Measurements from ENCODE around the gene GSN.
A peak's percentile ranks its signal among the peaks of the same experiment; 100 is the strongest.
"Not testable (repeated sequence)": the region's sequence is repeated elsewhere in the genome, so short reads cannot be mapped to it uniquely, and the experiment has no call there.

GSN gene

DNA sequence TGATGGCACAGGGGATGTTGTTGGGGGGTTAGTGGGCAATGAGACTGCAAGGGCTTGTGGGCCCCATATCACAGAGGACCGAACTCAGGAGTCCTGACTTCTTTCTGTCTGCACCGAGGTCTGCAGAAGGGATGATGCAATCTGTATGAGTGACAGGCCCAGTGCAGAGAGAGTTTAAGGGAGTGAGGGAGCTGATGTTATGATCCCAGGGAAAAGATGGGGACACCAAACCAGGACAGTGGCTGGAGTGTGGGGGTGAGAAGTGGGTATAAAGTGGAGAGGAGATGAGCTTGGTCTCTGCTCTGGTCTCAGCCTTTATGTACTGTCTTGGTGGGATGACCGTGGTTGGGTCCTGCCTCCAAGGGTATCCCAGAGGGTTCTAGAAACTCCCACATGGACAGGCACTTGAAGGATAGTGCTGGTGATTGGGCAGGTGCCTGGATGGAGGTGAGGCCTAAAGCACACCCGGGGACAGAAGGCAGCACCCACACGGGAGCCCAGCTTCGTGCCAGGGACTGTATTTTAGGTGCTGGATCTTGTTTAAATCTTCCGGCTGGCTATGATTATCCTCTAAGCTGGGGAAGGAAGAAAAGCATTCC is 21.9 kb downstream of the GSN start:
- no peak for DNase-seq

DNA sequence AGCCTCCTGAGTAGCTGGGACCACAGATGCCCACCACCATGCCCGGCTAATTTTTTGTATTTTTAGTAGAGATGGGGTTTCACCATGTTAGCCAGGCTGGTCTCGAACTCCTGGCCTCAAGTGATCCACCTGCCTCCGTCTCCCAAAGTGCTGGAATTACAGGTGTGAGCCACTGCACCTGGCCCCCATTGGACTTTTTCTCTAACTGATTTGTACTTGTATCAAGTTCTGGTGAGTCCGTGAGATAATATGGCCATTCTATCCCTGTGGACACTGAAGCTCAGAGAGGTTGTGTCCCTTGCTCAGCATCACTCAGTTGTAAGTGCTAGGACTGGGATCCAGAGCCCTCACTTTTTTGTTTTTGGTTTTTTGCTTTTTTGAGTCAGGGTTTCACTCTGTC is 23.6 kb downstream of the GSN start:
- not testable (repeated sequence) for DNase-seq

DNA sequence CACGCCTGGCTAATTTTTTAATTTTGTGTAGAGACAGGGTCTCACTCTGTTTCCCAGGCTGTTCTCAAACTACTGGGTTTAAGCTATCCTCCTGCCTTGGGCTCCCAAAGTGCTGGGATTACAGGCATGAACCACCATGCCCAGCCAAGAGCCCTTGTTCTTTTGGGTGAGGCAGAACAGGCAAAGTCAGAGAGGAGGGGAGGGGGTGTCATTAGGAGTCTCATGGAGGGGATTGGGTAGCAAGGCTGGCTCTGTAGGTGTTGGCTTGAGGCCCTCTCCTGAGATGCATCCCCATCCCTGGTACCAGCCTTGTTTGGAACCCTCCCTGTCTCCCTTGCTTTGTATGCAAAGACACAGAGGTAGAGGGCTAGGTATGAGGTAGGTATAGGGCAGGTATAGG is 24.1 kb downstream of the GSN start:
- no peak for DNase-seq

DNA sequence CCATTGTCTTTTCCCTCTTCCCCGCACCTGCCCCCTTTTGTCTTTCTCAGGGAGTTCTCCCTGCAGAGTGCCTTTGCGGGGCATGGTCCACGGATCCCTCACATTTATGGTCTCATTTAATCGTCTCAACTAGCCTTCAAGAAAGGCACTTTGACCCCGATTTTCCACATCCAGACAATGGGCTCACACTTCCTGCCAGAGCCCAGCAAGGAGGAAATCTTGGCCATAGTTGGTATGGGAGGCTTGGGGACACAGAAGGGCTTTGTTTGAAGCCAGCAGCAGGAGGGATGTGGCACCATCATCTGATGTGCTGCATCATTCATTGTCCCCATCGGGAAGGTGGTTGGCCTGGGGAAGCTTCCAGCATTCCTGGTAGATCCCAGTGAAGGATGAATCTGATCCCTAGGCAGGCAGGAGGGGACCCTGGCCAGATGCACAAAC is 24.9 kb downstream of the GSN start:
- no peak for DNase-seq

DNA sequence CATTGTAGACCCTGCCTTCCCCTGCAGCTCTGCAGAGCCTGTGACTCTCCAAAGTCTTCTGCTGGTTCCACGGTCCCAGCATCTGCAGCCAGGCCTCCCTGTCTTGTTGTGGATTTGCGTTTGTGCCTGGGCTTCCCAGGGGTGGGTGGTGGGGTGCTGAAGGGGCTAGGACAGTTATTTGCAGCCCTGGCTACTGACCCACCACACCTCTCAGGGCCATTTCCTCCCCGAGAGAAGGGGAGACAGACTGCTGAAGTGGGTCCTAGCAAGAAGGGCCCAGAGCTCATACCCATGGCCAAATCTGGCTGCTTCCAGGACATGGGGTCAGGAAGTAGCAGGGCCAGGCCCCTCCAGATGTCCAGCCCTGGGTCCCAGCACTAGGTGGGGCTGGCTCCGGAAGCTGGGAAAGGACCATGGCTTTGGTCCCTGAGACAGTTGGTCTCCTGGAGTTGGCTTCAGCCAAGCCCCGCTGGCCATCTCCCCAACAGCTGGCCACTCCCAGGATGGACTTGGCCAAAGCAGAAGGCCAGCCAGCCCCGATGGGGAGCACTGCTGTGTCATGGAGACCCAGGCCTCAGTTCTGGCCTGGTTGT is 26.3 kb downstream of the GSN start:
- no peak for DNase-seq

DNA sequence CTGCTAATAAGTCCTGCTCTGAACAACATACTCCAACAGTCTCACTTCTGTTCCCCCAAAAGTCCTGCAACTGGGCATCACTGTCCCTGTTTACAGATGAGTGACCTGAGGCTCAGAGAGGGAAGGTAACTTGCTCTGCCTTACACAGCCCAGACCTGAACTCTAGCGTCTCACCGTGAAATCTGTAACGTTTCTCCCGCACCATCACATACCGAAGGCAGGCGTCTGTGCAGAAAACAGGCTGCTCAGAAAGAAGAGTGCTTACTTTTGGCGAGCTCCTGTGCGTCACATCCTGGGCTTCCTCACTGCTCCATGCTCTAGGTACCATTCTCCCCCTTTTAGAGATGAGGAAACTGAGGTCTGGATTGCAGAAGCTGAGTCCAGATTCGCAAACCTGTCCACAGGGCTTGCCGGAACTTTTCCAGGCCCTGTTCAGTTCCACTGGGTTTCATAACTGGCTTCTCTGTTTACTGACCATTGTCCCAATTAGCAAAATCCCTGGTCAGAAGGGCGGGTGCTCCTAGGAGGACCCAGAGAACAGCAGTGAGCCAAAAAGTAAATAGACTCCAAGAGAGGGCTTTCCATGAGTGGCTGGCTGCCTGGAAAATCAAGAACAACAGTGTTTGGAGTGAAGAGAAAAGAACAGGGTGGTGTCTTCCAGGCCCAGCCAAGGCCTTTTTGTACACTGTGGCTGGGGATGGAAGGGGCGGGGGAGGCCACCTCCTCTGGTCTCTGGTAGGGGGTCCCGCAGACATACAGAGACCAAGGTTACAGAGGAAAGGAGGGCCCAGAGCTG is 27.1 kb downstream of the GSN start:
- no peak for DNase-seq

DNA sequence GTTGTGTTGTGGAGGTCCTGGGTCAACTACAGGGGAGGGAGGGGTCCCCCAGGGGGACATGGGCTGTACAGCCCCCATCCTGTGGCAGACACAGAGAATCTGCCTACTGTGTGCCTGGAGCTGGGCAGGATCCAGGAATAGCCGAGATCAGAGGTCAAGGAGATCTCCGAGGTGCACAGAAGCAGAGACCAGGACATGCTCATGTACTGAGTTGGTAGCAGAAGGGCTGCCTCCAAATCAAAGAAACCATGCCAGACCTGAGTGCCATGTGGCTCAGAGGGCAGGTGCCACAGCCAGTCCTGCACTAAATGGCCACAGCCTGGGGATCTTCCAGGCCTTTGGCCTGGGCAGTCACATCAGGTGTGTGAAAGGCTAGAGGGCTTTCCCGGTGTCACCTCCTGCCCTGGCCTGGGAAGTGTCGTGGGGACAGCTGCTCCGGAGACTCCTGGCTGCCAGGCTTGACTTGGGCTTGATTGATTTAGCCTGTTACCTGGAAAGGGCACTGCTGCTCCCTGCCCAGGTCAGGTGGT is 27.8 kb downstream of the GSN start:
- DNase-seq: no peak

DNA sequence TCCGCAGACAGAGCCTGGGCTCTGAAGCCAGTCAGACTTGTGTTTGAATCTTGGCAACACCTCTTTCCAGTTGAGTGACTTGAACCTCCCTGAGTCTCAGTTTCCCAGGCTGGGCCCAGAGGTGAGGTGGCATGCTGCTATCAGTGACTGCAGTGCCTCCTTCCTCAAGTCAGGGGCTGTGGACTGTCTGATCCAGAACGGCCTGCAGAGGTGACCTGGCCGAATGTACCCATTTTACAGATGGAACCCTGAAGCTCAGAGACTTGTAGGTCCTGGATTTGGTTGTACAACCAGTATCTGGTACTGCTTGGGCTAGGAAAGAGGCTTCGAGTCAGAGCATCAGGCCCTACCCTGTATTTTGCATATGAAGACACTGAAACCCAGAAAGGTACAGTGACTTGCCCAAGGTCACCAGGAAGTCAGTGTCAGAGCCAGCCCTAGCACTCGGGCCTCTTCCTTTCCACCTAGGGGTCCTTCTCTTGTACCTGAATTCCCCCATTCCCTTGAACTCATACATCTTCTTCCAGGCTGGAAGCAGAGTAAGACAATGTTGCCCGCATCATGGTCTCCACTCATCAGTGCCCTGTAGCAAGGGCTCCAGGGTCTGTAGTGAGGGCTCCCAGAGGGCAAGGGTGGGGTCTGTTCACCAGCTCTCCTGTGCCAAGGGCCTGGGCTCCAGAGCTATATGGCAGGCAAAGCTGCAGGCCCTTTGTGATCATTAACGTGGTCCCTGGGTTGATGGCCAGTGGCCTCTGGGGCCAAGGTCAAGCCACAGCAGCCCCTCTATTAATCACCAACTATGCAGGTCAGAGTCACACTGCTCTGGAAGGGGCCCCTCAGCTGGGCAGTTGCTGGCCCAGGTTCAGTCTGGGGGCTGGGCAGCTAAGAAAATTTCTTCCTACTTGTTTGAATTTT is 28.5 kb downstream of the GSN start:
- DNase-seq: no peak

DNA sequence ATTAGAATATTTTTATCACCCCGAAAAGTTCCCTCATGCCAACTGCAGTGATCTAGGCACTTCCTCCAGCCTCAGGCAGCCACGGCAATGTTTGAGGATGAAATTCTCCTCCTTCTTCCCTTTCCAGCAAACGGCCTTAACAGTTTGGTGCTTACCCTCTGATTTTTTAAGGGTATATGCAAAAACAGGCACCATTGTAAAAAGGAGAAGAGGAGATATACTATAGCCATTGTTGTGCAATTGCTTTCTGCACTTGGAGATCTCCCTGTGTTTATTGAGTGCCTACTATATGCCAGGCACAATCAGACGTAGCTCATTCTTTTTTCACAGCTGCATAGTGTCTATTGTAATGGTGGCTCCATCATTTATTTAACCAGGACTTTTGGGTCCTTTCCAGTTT is 29.4 kb downstream of the GSN start:
- no peak for DNase-seq

DNA sequence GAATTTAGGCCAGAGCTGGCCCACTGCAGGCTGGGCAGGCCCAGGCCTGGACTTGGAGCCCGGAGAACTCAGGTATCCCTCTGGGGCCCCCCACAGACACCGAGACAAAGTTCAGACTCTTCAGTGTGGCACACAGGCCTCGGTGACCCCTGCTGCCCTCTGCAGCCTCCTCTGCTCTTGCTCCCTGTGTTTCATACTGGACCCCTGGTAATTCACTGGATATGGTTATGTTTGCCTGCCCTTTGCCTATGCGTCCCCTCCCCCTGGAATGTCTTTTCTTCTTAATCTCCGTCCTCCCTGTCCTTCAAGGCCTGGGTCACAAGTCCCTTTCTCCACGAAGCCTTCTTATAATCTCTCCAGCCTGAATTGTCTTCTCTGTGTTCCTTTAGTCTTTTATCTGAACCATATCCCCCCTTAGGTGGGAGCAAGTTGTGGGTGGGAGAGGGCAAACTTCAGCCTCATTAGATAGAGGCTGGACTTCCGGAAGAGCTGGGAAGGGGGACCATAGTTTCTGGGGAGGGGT is 30.1 kb downstream of the GSN start:
- DNase-seq: no peak

DNA sequence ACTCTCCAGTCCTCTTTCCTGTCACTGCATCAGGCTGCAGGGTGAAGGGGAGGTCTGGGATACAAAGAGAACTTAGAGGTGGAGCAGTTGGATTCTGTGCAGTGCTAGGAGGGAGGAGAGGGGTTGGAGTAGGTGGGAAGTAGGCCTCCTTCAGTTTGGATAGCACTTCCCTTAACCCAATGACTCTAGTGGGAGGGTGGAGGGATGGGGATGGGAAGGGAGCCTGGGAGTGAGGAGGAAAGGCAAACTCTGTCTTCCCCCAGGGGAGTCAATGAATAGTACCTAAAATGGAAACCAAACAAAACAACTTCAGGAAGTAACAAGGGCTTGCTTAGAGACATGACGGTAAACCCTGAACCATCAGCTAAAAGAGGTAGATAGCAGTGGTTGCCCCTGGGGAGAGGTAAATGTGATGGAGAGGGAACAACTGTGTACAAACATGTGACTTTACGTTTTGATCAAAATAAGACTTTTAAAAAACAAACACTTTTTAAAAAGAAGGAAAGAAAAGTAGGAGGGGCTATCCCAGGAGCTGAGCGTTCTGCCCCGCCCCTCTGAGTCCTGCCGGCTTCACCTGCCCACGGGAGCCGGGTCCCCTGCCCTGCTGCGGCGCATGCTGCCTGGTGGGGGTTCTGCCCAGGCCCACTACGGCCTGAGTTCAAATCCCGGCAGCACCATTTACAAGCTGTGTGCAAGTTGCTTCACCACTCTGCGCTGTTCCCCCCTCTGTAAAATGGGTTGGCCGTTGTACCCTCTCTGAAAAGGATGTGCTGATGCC is 30.9 kb downstream of the GSN start:
- DNase-seq: no peak

DNA sequence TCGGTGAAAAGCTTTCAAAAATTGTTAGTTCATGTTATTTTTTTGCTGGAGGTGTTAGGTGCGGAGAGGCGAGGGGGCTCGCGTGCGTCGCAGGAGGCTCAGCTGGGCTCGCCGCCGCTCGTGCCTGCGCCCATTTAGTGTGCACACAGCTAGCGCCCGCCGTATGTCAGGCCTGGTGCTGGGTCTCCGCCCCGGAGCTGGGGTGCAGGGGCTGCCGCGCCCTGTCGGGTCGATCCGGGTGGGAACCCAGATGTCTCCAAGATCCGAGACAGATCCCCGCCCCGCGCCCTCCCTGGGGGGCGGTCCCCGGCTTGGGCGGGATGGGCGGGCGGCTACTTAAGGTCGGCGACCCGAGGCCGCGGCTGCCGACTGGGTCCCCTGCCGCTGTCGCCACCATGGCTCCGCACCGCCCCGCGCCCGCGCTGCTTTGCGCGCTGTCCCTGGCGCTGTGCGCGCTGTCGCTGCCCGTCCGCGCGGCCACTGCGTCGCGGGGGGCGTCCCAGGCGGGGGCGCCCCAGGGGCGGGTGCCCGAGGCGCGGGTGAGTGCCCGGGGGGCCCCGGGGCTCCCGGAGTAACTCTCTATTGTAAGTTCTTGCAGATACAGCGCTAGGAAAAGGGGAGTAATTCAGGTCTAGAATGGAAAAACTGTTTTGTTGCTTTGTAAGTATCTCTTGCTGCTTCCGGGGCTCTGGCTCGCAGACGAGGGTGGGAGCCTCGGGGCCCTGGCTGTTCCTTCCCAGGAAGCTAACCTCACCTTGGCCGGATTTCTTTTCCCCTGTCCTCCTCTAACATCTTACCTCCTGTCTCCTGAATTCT is 31.7 kb downstream of the GSN start:
- DNase-seq: peak; percentile 42

DNA sequence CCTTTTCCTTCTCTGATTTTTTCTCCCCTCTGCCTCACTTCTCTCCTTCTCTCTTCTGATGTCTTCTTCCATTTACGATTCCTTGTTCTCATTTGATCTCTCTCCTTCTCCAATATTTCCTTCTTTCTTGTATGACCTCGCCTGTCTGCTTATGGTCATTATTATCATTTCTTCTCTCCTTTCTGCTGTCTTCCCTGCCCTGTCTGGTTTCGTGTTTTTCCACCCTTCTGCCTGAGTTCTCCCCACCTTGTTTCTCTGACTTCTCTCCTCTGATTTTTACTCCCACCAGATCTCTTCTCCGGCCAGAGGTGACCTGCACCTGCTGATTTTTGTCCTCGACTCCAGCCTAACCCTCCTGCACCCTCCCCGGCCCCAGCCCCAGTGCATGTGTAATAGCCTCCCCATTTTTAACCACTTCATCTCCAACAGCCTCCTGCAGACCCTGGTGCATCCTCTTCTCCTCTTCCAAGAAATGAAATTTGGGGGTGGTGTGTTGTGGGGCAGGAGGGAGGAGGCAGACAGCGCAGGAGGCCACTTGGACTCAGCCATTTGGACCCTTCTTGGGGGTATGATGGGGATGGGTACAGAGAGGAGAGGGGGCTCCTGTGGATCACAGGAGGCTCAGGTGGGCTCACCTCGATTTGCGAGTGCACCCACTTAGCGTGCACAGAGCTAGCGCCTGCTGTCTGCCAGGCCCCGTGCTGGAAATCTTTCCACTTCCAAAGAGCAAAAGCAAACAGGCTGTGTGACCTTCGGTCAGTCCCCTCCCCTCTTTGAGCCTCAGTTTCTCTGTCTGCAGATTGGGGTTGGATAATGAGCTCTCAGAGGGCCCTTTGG is 32.5 kb downstream of the GSN start:
- no peak for DNase-seq

DNA sequence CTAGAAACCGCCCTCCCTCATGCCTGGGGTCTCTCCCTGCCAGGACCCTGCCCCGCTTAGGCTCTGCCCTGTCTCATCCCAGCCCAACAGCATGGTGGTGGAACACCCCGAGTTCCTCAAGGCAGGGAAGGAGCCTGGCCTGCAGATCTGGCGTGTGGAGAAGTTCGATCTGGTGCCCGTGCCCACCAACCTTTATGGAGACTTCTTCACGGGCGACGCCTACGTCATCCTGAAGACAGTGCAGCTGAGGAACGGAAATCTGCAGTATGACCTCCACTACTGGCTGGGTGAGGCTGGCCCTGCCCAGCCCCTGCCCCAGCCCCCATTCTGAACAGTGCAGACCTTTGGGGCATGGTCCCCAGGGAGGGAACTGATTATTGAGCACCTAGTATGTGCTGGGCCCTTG is 33.9 kb downstream of the GSN start:
- DNase-seq: no peak

DNA sequence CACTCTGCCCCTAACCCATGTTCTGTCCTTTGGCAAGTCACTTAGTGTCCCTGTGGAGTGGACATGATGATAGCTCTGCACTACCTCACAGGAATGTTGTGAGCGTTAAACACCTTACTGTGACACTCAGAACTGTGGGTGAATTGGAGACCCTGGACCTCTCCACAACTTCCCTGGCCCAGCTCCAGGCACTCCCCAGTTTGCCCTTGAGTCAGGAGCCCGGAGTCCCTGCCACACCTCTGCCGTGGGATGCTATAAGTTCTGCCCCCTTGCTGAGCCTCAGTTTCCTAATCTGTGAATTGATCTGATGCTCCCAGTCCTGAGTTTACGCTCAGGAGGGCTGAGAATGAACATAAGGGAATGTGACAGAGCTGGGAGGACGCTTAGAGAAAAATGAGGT is 34.4 kb downstream of the GSN start:
- no peak for DNase-seq

DNA sequence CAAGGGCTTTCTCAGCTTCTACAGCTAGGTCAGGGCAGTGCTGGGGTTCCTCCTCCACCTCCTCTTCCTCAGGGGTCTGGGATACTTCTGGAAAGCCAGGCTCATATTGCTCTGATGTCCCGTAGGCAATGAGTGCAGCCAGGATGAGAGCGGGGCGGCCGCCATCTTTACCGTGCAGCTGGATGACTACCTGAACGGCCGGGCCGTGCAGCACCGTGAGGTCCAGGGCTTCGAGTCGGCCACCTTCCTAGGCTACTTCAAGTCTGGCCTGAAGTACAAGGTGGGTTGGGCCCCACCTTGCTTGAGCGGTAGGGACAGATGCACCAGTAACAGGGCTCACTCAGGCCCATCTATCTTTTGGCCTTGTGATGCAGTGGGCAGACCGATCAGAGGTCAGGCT is 34.8 kb downstream of the GSN start:
- no peak for DNase-seq

DNA sequence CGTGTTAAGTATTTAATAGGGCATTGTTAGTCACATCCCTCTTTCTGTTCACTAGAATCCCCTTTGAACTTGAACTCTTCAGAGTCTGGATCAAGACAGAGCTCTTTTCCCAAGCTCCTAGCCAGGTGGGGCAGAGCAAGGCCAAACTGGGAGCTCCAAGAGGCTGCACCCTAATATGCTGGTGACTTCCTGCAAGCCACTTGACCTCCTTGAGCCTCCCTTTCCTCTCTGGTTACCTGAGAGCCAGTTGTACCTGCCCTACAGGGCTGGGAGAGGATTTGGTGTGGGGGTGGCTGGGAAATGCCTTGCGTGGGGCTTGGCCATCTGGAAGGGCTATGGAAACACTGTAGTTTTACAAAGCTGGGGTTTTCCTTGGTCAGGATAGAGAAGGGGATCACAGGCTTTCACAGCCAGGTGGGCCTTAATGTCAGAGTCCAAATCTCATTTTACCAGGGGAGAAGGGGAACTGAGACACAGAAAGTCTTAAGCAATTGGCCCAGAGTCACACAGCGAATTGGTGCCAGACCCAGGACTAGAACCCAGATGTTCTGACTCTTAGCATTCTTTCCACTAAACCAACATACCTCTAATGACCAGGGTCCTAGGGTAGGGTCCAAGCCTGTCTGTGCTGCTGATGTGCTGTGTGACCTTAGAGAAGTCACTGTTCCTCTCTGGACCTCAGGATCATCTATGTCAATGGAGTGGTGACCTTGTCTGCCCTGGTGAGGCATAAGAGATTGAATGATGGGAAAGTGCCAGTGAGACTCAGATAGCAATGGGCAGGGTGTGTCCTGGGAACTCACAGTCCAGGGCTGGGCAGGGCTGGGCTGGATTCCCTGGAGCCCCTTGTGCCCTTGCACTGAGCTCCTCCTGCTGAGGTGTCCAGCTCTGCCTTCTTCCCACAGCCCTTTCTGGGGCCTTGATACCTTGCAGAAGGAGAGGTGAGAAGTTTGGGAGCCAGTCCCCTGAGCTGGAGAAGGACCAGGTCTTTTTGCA is 35.8 kb downstream of the GSN start:
- no peak for DNase-seq

DNA sequence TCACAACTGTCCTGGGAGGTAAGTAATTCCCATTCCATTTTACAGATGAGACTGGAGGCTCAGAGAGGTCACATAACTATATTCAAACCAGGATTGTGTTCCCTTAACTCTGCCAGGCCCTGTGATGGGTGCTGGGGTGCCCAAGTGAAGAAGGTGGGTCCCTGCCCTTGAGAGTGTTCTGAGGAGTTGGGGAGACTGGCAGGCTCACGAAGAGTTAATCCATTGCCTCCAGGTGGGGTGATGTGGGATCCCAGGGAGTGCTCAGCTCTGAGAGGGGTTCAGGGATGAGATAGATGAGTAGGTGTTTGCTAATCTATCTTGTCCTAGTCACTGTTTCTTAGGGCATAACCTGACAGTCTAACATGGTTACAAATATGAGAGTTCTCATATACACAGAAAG is 36.7 kb downstream of the GSN start:
- no peak for DNase-seq
